ENCODE measurements around the gene SPIRE1. TPM values are rescaled to one million over a fixed set of nuclear protein-coding genes. Genes with fewer than 3 reads are reported as not detected.

Gene SPIRE1
- polyA plus RNA-seq, 1 donor from 2014 or later, result 22.2 TPM

DNA sequence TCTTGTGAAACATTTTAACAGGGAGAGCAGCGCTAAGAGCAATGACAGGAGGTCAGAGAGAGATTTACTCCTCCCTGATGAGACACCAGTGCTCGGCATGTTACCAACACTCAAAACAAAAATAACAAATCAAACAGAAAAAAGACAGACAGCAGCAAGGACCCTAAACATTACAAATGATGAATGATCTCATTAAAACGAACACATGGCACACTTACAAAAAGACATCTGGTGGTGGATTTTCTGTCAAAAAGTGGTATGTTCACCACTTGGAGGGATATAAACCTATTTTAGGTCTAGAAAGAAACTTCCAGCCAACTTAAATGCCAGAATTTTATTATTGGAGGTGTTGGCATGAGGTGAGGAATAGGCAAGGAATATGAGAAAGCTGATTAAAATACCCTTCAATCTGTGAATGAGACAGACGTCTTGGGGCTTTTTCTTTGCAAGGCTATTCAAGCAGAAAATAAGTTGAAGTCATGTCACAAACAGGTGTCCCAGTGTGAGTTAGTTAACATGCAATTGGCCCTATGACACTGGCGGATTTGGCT lies 137.4 kb downstream of the SPIRE1 start:
- no peak overlapping the region for H3K27ac ChIP-seq (ENCODE audit: low read length)

DNA sequence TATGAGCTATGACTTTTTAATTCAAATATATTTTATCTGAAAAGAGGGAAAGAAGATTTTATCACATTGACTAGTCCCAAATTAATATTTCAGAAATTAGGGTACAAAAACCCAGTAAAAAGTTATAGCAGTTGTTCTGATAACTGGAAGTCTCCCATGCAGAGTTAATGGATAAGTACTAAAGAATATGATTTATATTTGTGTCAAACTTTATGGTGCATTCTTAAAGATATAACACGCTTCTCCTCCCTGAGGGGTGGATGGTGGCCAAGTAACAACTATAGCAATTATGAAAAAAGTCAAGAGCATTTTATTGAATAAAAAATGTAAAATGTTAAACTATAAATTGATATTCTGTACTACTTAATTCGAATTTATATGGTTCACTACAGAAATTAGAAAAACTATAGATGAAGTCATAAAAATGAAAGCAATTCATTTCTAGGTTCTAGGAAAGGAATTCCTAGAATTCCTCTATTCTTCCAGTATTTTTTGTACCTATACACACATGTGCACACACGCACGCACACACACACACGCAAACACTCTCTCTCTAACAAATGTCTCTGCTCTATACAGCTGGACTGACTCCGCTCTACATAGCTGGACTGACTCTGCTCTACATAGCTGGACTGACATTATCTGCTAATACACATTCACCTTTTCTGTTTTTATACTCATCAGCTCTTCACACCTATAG lies 138.9 kb downstream of the SPIRE1 start:
- no peaks in the 10 kb centered on the region for H3K36me3 ChIP-seq (ENCODE audit: insufficient read depth, low read length)
- H3K9ac ChIP-seq (ENCODE audit: low read length), result no peak overlapping the region
- H3K4me3 ChIP-seq (ENCODE audit: low read length), result no peak overlapping the region
- H3K27me3 ChIP-seq (ENCODE audit: insufficient read depth, low read depth, low read length), result no peaks in the 10 kb centered on the region
- H3K79me2 ChIP-seq (replicated peaks; ENCODE audit: insufficient read depth, low read length), result no peaks in the 10 kb centered on the region
- no peak overlapping the region for H2AFZ ChIP-seq (ENCODE audit: low read depth, low read length)
- no peaks in the 10 kb centered on the region for H3K9me2 ChIP-seq (ENCODE audit: insufficient read depth, low read length)
- H3K27ac ChIP-seq (ENCODE audit: low read length), result no peak overlapping the region
- H3K9me3 ChIP-seq (ENCODE audit: low read length), result no peaks in the 10 kb centered on the region
- H4K20me1 ChIP-seq (ENCODE audit: insufficient read depth), result no peaks in the 10 kb centered on the region
- no peak for TF ChIP-seq POLR2AphosphoS5 (IDR thresholded peaks at IDR 0.05)
- TF ChIP-seq RAD21 (conservative IDR thresholded peaks at IDR 0.05), result no peak
- TF ChIP-seq SMC3 (conservative IDR thresholded peaks at IDR 0.05; ENCODE audit: poor library complexity), result no peak
- TF ChIP-seq, protein P1, sequence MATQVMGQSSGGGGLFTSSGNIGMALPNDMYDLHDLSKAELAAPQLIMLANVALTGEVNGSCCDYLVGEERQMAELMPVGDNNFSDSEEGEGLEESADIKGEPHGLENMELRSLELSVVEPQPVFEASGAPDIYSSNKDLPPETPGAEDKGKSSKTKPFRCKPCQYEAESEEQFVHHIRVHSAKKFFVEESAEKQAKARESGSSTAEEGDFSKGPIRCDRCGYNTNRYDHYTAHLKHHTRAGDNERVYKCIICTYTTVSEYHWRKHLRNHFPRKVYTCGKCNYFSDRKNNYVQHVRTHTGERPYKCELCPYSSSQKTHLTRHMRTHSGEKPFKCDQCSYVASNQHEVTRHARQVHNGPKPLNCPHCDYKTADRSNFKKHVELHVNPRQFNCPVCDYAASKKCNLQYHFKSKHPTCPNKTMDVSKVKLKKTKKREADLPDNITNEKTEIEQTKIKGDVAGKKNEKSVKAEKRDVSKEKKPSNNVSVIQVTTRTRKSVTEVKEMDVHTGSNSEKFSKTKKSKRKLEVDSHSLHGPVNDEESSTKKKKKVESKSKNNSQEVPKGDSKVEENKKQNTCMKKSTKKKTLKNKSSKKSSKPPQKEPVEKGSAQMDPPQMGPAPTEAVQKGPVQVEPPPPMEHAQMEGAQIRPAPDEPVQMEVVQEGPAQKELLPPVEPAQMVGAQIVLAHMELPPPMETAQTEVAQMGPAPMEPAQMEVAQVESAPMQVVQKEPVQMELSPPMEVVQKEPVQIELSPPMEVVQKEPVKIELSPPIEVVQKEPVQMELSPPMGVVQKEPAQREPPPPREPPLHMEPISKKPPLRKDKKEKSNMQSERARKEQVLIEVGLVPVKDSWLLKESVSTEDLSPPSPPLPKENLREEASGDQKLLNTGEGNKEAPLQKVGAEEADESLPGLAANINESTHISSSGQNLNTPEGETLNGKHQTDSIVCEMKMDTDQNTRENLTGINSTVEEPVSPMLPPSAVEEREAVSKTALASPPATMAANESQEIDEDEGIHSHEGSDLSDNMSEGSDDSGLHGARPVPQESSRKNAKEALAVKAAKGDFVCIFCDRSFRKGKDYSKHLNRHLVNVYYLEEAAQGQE (IDR thresholded peaks at IDR 0.05; ENCODE audit: borderline replicate concordance), result no peak
- TF ChIP-seq TAF1 (IDR thresholded peaks at IDR 0.05; ENCODE audit: low read depth), result no peak
- TF ChIP-seq MXI1 (conservative IDR thresholded peaks at IDR 0.05; ENCODE audit: poor library complexity, severe bottlenecking), result no peak
- no peak overlapping the region for H3K4me2 ChIP-seq (ENCODE audit: low read length)
- H3F3A ChIP-seq (ENCODE audit: insufficient read depth, low read length, poor library complexity, severe bottlenecking), result no peaks in the 10 kb centered on the region

More for the DNA sequence above, 137.4 kb downstream of the SPIRE1 start:
- Histone ChIP-seq H3K27me3 (ENCODE audit: insufficient read depth, low read depth, low read length) (no peaks in the 10 kb centered on the region), H3K4me3 (ENCODE audit: low read length) (no peak overlapping the region), H4K20me1 (ENCODE audit: insufficient read depth) (no peaks in the 10 kb centered on the region), H3K36me3 (ENCODE audit: insufficient read depth, low read length) (no peaks in the 10 kb centered on the region), H3K79me2 (replicated peaks; ENCODE audit: insufficient read depth, low read length) (no peaks in the 10 kb centered on the region), H3K4me2 (ENCODE audit: low read length) (no peak overlapping the region), H3K9me2 (ENCODE audit: insufficient read depth, low read length) (no peaks in the 10 kb centered on the region), H2AFZ (ENCODE audit: low read depth, low read length) (no peak overlapping the region), H3K9ac (ENCODE audit: low read length) (no peak overlapping the region), H3F3A (ENCODE audit: insufficient read depth, low read length, poor library complexity, severe bottlenecking) (no peaks in the 10 kb centered on the region), H3K9me3 (ENCODE audit: low read length) (no peaks in the 10 kb centered on the region)
- TF ChIP-seq, protein P2, sequence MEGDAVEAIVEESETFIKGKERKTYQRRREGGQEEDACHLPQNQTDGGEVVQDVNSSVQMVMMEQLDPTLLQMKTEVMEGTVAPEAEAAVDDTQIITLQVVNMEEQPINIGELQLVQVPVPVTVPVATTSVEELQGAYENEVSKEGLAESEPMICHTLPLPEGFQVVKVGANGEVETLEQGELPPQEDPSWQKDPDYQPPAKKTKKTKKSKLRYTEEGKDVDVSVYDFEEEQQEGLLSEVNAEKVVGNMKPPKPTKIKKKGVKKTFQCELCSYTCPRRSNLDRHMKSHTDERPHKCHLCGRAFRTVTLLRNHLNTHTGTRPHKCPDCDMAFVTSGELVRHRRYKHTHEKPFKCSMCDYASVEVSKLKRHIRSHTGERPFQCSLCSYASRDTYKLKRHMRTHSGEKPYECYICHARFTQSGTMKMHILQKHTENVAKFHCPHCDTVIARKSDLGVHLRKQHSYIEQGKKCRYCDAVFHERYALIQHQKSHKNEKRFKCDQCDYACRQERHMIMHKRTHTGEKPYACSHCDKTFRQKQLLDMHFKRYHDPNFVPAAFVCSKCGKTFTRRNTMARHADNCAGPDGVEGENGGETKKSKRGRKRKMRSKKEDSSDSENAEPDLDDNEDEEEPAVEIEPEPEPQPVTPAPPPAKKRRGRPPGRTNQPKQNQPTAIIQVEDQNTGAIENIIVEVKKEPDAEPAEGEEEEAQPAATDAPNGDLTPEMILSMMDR (IDR thresholded peaks at IDR 0.05; ENCODE audit: poor library complexity, severe bottlenecking), result no peak
- TF ChIP-seq POLR2AphosphoS5 (IDR thresholded peaks at IDR 0.05) (no peak), TAF1 (IDR thresholded peaks at IDR 0.05; ENCODE audit: low read depth) (no peak), EZH2 (IDR thresholded peaks at IDR 0.05; ENCODE audit: borderline replicate concordance, insufficient read depth, low read length, poor library complexity, severe bottlenecking) (no peak), RAD21 (conservative IDR thresholded peaks at IDR 0.05) (no peak), MXI1 (conservative IDR thresholded peaks at IDR 0.05; ENCODE audit: poor library complexity, severe bottlenecking) (no peak), SMC3 (conservative IDR thresholded peaks at IDR 0.05; ENCODE audit: poor library complexity) (no peak)
- TF ChIP-seq, protein P1 (IDR thresholded peaks at IDR 0.05; ENCODE audit: borderline replicate concordance), result no peak

Measured in neural cell (in vitro differentiated cells).